Neural crest cell (in vitro differentiated cells): ENCODE results near the gene GIMAP8. TPM values are rescaled to one million over a fixed set of nuclear protein-coding genes. Genes with fewer than 3 reads are reported as not detected.

Experiments used
- DNase-seq: peaks from one replicate; pipeline ENCODE4 v3.0.0; 2021; ENCODE audit warnings: low read depth, mixed read lengths, low spot score
- H3K27ac Mint-ChIP-seq: one replicate; pipeline ENCODE4 v1.8.0; 2021; ENCODE audit warnings: mild to moderate bottlenecking, mixed read lengths; ENCODE audit not compliant: unreplicated experiment
- H3K27me3 Mint-ChIP-seq: 2 replicates; pipeline ENCODE4 v1.8.0; 2021; ENCODE audit warnings: low read depth, mild to moderate bottlenecking, mixed read lengths
- H3K36me3 Mint-ChIP-seq: 2 replicates; pipeline ENCODE4 v1.8.0; 2021; ENCODE audit warnings: low read depth, mild to moderate bottlenecking, mixed read lengths
- H3K4me1 Mint-ChIP-seq: 2 replicates; pipeline ENCODE4 v1.8.0; 2021; ENCODE audit warnings: mixed read lengths
- H3K4me3 Mint-ChIP-seq: one replicate; pipeline ENCODE4 v1.8.0; 2021; ENCODE audit warnings: mild to moderate bottlenecking, mixed read lengths
- H3K9me3 Mint-ChIP-seq: 2 replicates; pipeline ENCODE4 v1.8.0; 2021; ENCODE audit warnings: mixed read lengths
- CTCF ChIP-seq: fragments of 200-600 bp; sonication (generic); conservative IDR thresholded peaks from 2 replicates; pipeline ENCODE4 v1.5.0; 2021; ENCODE audit warnings: antibody characterized with exemption, mild to moderate bottlenecking
- total RNA-seq: library from RNA; stranded (reverse); gene quantifications from 2 replicates; pipeline ENCODE4 v1.2.1, GENCODE V29; 2021

Gene GIMAP8
- total RNA-seq, 1 donor from 2014 or later: not detected

- Mint-ChIP-seq H3K27me3 (no peaks in the 10 kb centered on the region), H3K4me1 (no peaks in the 10 kb centered on the region), H3K4me3 (no peak overlapping the region), H3K36me3 (no peaks in the 10 kb centered on the region), H3K9me3 (peaks cover 5% of the 10 kb centered on the region), H3K27ac (no peak overlapping the region)
- DNase-seq: no peak
- TF ChIP-seq CTCF: no peak
Observed at GRCh38 chr7:150435390-150436073, 14.9 kb upstream of the GIMAP8 start.

GRCh38 chr7:150439967-150440366, 10.5 kb upstream of the GIMAP8 start:
- Mint-ChIP-seq H3K27me3 (no peaks in the 10 kb centered on the region), H3K27ac (no peak overlapping the region), H3K4me3 (no peak overlapping the region), H3K4me1 (no peaks in the 10 kb centered on the region), H3K36me3 (peaks cover 2% of the 10 kb centered on the region), H3K9me3 (peaks cover 6% of the 10 kb centered on the region)
- TF ChIP-seq CTCF: no peak
- no peak for DNase-seq

GRCh38 chr7:150441524-150441923, 8.9 kb upstream of the GIMAP8 start:
- peaks cover 6% of the 10 kb centered on the region for H3K9me3 Mint-ChIP-seq
- H3K4me3 Mint-ChIP-seq: no peak overlapping the region
- H3K27me3 Mint-ChIP-seq: no peaks in the 10 kb centered on the region
- H3K4me1 Mint-ChIP-seq: no peaks in the 10 kb centered on the region
- no peak for DNase-seq
- no peak overlapping the region for H3K27ac Mint-ChIP-seq
- H3K36me3 Mint-ChIP-seq: peaks cover 2% of the 10 kb centered on the region
- no peak for TF ChIP-seq CTCF

GRCh38 chr7:150442811-150443210, 7.6 kb upstream of the GIMAP8 start:
- Mint-ChIP-seq H3K4me1 (no peaks in the 10 kb centered on the region), H3K27ac (no peak overlapping the region), H3K27me3 (no peaks in the 10 kb centered on the region)

GRCh38 chr7:150443793-150444540, 6.5 kb upstream of the GIMAP8 start:
- Mint-ChIP-seq H3K36me3 (peaks cover 2% of the 10 kb centered on the region), H3K9me3 (peaks cover 6% of the 10 kb centered on the region), H3K27ac (no peak overlapping the region), H3K27me3 (no peaks in the 10 kb centered on the region), H3K4me1 (peaks cover 4% of the 10 kb centered on the region), H3K4me3 (no peak overlapping the region)
- no peak for DNase-seq
- no peak for TF ChIP-seq CTCF

More at GRCh38 chr7:150442811-150443210, 7.6 kb upstream of the GIMAP8 start:
- no peak for DNase-seq
- no peak for TF ChIP-seq CTCF
- H3K9me3 Mint-ChIP-seq: peaks cover 6% of the 10 kb centered on the region
- H3K4me3 Mint-ChIP-seq: no peak overlapping the region
- H3K36me3 Mint-ChIP-seq: peaks cover 2% of the 10 kb centered on the region
